OCI-M1 (cell line): ENCODE data around the gene ADGRL3.
A peak's percentile ranks its signal among the peaks of the same experiment; 100 is the strongest.
"Not testable (repeated sequence)": the region's sequence is repeated elsewhere in the genome, so short reads cannot be mapped to it uniquely, and the experiment has no call there.

Experiments used
- DNase-seq: peaks from one replicate; lab custom pipeline; 2025; lab: John Stamatoyannopoulos, UW

Gene ADGRL3

DNA sequence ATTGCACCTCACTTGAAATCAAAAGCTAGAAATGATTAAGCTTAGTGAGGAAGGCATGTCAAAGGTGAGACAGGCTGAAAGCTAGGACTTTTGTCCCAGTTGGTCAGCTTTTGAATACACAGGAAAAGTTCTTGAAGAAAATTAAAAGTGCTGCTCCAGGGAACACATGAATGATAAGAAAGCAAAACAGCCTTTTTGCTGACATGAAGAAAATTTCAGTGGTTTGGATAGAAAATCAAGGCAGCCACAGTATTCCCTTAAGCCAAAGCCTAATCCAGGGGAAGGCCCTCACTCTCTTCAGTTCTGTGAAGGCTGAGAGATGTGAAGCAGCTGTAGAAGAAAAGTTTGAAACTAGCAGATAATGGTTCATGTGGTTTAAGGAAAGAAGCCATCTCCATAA, 150.8 kb downstream of the ADGRL3 start:
- no peak for DNase-seq

DNA sequence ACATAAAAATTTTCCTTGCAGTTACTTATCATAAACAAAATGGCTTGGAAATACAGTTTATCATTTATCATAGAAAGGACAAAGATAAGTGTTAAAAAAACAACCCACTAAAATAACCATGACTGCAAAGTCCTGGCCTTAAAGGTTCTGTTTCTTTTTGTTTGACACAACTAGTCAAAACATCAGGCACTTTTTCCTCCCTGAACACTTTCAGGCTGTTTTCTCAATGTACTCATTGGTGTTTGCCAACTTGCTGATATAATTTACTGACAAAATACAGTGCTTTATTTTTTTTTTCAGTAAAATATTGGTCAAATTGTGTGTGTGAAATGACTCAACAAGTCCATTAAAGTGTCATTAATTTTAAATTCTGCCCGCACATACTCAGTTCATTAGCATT, 156.6 kb downstream of the ADGRL3 start:
- DNase-seq: no peak

DNA sequence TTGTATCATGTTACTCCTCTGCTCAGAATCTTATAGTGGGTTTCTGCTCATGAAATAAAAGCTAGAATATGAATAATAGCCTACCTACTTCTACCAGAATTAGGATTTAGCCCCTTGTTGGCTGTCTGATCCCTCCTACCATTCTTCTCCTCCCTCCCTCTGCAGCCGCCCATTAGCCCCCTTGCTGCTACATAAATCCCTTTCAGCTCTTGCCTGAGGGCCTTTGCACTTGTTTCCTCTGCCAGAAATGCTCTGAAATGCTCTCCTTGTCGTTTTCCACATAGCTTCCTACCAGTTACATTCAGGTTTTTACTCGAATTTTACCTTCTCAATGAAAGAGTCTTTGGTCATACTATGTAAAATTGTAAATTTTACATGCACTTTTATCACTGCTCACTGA, 159.2 kb downstream of the ADGRL3 start:
- no peak for DNase-seq

DNA sequence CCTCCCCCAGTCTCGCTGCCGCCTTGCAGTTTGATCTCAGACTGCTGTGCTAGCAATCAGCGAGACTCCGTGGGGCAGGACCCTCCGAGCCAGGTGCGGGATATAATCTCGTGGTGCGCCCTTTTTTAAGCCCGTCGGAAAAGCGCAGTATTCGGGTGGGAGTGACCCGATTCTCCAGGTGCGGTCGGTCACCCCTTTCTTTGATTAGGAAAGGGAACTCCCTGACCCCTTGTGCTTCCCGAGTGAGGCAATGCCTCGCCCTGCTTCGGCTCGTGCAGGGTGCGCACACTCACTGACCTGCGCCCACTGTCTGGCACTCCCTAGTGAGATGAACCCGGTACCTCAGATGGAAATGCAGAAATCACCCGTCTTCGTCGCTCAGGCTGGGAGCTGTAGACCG, 172.7 kb downstream of the ADGRL3 start:
- DNase-seq: not testable (repeated sequence)

DNA sequence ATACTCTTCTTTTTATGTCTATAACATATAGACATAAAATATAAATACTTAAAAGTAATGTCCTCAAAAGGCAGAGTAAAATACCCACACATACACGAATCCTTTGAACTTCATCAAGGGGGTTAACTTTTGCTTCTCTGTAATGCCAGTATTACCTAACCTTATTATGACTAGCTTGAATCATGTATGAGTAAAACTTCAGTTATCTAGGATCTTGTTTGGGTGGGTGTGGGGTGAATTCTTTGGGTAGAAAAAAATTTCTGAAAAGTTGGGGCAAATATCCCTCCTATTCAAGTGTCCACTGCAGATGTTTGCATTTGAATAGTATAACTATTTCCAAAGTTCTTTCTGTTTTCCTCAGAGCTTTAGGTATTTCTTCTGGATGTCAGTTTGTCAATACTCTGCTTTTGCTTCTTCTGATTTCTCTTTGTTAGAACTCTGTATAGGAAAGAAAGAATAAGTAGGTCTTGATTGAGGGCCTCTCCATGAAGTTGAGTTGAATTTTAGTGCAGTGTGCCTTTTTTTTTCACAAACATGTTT, 173.8 kb downstream of the ADGRL3 start:
- DNase-seq: peak; percentile 28

DNA sequence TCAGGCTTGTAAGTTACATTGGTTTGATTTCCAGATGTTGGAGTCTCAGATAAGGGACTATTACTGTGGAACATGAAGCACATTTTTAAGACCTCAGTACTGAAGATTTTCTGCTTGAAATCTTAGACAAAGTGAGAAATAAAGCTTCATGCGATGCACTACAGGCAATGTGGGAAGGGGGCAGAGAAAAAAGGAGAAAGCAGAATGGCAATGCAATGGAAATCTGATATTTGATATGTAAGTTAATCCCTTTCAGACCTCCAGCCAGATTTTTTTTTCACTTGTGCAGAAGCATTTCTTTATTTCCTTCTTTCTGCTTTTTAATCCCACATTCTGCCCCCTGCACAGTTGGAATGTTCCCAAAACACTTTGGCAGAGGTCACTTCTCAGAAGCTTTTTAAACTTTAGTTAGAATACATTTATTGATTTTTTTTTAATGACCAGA, 174.3 kb downstream of the ADGRL3 start:
- DNase-seq: no peak

DNA sequence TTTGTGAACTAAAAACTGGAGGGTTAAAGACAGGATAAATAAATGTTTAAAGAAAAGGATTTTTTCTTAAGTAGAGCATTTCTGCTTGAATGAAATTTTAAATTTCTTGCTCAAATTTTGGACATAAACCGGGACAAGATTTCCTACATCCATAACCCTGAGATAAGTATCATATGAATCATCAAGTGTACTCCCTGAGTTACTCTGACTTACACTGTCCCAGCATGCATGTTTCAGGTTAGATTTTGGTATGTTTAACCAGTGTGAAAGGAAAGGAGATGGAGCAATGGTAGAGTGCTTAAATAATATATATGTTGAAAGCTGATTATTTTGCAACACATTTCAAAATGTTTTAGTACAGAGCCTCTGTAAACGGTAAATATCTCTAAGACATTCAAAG, 175.2 kb downstream of the ADGRL3 start:
- DNase-seq: no peak

DNA sequence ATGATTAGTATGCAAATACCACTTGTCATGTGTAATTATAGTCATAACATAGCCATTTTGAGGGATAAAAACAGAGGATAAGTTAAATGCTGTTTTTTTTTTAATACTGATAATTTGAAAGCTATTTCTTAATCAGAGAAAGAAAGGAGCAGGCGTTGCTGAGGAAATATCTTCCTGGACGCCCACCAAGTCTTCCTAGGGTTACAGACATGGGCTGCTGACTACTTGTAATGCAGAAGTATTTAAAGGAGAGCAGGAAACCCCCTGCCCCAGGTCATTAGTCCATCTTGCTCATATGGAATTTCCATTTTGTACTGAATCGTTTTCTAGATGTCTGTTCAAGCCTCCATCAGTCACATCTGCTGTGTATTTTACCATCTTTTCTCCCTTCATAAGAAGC, 176.2 kb downstream of the ADGRL3 start:
- DNase-seq: no peak

DNA sequence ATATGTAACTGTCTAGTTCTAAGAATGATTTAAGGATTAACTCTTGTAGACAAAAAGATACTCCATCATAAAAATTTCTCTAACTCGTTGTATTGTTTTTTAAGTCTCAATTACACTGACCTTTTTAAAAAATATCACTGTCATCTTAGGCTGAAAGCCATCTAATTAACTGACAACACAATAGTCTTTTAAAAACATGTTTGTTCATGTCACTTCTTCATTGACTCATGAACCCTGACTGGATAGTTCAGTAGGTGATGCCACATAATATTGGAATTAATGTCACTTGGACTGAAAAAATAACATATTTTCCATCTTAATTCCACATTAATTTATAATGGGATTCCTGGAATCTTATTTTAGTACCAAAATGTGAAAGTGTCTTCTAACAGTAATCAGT, 179.3 kb downstream of the ADGRL3 start:
- DNase-seq: no peak

DNA sequence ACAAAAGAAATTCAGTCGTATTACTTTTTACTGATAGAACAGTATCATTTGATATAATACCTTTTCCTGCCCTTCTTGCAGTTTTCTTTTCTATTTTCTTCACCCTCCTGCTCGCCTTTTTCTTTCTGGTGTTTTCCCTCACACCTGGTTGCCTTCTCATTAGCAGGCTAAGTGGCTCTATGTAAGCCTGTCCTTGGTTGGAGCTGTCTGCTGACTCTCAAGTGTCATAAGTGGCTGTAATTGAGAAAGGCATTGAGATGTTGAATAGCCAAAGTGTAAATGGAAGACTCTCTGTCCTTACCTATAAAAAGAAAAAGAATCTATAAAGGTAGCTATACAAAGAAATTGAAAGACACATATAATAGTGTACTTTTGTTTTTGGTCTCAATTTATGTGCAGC, 180.7 kb downstream of the ADGRL3 start:
- no peak for DNase-seq

DNA sequence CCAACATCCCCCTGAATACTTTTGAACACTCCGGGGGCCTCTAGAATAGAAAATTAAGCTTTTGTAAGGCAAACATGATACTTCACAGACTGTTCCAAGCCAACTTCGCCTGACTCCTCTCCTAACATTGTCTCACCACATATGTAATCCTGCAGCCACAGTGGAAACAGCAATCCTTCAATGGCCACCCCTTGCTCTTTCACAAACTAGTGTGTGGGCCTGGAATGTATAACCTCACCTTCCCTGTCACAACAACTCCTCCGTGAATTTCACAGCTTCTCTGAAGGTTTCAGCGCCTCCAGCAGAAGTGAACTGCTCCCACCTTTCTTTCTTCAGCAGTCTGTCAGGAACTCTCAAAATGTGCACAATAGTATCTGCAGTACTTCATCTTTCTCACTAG, 185.1 kb downstream of the ADGRL3 start:
- DNase-seq: no peak

DNA sequence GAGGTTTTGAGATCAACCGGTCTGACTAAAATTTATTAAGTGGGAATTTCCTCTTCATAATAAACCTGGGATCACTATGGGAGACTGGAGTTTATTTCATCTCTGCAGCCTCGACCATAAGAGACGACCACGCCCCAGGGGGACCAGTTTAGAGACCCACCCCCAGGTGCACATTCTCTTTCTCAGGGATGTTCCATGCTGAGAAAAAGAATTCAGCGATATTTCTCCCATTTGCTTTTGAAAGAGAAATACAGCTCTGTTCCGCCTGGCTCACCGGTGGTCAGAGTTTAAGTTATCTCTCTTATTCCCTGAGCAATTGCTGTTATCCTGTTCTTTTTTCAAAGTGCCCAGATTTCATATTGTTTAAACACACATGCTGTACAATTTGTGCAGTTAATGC, 187.2 kb downstream of the ADGRL3 start:
- DNase-seq: not testable (repeated sequence)

DNA sequence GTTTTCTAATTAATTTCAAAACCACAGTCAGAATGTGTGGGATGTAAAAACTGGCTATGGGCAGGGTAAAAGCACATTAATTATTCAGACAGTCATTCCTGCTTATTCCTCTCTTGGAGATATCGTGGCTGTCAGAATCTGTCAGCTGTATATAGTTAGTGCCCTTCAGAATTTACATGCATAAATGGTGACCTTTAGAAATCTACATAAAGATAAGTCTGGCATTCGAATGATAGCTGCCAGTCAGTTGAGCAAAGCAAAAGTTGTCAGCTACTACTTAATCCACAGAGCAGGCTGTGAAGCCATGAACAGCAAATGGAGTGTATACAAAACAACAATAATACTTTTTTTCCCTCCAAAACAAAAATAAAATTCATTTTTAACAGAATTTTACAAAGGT, 189.5 kb downstream of the ADGRL3 start:
- DNase-seq: no peak

DNA sequence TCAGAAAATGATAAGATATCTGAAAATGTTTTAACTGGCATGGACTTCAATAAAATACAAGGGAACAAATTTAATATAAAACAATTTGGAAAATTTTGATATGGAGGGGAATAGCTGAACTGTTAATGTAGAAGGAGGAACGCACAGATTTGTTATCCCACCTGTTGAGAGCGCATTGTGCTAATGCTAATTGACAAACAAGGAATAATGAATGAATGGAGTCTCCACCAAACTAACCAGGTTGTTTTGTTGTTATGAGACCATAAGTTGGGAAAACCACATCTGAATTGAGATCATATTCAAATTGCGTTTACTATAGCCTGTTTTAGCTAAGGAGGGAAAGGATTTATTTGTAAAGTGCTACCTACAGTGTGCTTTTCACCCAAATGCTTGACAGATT, 195.6 kb downstream of the ADGRL3 start:
- no peak for DNase-seq

DNA sequence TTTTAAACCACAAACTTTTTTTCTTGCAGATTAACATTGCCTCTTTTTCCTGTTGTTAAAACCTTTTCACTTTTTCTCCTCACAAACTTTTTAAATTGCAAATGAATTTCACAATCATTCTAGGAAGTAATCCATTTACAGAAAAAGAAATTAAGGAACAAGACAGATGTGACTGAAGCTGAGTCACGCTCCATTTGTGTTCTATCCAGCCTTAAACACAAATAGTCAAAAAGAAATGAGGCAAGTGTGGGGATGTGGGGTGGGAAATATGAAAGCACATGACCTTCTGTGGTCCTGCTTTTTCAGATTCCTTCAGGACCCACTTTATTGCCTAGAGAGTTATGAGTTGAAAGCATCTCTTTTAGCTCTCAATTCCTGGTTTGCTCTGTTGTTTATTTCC, 197.0 kb downstream of the ADGRL3 start:
- DNase-seq: peak; percentile 52

DNA sequence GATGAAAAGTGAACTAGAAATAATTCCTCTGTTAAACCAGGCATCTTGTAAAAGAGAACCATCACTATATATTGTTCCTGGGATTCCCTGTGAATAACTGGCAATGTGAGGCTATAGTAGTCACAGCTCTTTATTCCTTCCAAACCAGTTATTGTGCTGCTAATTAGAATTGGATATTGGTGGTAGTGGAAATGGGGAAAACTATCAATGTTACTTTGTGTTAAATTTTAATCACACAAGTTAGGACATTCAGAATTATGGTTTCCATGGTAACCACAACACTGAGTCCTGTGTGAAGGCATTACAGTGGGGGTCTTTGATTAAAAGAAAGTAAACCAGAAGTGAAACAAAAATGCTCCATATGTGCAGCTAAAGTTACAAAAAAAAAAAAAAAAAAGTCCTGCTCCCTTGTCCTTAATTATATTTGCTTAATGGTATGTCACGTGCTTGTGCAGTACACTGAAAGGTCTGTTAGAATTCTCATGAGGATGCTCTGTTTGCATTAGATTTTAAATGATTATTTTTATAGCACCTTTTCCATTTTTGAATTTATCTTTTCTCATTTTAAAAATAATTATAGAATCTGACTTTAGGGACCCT, 200.4 kb downstream of the ADGRL3 start:
- no peak for DNase-seq

DNA sequence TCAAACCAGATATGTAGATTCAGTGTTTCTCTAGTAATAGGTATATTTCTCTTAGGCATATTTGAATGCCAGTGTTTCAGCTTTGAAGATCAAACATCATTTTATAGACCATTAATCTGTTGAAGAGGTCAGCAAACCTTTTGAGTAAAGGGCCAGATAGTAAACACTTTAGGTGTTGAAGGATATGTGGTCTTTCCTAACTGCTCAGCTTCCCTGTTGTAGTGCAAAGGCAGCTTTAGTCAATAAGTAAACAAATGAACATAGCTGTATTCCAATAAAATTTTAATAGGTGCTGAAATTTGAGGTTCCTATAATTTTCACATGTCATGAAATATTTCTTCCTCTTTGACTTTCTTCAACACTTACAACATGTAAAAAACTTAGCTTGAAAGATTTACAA, 201.6 kb downstream of the ADGRL3 start:
- DNase-seq: no peak

DNA sequence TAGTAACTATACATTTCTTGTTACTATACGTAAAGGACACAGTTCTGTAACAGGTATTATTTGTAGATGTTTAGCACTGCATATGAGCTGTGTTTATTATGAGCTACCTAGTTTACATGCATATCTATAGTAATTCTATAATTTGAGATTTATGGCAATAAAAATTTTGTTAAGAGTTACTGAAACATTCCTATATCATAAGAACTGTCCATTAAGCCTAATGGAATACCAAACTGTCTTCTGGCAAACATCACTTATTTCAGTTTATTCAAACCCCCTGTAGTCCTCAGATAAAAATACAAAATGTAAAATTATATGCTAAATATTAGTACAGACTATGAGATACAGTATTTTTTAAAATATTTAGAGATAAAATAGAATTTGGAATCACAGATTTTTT, 205.2 kb downstream of the ADGRL3 start:
- DNase-seq: no peak

DNA sequence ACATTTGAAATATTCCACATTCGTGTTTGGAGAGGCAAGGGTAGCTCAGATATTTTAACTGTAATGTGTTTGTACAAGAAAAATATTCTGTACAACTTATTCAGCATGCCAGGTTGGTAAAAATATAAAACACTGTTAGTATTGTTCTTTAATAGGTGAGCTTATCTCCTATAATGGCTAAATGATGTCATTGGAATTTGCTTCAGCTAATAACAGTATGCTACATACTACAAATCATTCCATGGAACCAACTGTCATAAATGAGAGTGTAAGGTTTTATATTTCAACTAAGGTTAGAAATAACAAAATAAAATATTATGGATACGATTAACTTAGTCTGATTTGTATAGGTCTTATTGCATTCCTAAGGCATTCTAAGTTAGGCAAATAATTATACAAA, 206.6 kb downstream of the ADGRL3 start:
- DNase-seq: no peak

DNA sequence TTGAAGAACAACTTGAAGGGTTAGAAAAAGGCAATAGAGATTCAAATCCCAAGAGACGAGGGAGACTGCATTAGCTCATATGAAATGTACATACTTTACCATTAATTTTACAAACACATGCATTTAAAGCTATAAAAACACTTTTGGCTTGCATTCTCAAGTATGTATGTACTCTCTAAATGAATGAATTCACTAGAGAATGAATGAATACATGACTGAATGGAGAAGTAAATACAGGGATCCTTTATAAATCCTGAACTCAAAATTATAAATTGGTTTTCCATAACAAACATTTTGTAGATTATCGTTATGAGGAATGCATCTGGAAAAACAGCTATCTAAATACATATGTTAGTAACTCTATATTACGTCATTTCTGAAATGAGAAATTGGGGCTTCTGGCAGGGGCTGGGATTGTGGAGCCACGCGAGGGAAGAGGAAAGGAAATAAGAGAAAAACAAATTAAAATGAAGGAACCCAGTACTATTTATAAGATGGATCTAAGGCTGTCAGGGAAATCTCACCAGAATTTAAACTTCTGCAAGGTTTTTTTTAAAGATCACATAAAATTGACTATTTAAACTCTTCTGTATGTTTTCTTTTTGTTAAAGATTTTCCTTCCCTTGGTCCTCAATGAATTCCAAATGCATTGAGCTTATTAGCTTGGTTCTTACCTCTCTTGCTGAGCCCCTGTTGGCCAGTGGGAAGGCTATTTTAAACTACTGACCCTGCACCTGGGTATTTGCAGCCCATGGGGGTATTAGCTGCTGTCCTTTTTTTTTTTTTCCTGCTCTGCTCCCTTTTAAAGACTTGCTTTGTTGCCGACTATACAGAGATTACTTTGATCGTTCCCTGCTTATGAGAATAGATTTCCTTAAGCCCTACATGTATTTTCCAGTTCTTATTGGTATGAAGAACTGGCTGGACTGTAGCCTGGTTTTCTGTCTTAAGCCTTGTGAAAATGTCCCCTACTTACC, 207.8 kb downstream of the ADGRL3 start:
- DNase-seq: no peak

DNA sequence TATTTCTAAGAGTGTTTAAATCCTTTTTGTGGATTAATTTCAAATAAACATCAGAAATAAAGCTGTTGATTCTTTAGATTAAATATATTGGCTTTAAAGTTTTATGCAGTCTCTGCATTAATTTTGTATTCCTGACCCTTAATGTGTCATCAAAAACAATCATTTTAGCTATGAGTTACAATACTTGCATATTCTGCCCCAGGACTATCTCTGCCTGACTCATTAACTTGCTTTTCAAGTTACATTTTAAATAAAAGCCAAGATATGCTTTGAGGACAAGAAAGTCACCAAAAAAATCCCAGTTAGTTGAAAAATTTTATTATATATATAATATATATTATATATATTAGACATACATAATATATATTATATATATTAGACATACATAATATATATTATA, 208.7 kb downstream of the ADGRL3 start:
- DNase-seq: no peak

DNA sequence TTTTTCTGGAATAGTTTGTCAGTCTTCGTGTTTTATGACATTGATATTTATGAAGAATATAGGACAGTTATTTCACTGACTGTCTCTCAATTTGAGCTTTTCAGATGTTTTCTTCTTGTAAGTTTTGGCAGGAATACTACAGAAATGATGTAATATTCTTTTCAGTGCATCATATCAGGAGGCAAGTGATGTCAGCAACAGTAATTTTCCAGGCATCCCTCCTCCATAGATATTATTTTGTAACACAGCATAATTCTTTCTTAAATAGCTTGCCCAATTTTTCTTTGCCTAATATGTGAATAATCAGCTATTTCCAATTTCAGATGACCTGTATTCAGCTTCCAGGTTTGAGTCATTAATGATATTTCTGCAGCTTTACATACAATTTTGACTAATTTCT, 211.1 kb downstream of the ADGRL3 start:
- no peak for DNase-seq

DNA sequence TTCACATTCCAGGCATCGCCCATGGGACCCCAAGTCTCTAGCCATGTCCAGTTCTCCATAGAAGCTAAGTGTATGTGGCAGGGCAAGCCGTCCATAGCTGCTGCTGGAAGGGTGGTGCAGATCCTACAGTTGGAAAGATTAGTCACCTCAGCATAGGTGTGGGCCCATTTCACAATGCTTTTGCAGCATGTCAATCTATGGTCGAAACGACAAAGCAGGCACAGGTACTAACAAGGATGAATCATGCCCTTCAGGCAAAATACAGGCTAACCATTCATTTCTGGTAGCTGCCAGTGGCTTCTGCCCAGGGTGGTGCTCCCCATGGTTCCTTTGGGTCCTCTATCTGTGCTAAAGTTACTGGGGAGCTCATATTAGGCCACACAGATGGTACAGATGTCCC, 225.2 kb downstream of the ADGRL3 start:
- DNase-seq: no peak
